ENCODE results near the gene BBIP1. TPM values are rescaled to one million over a fixed set of nuclear protein-coding genes. Genes with fewer than 3 reads are reported as not detected.

BBIP1 gene
- total and polyA plus RNA-seq, 10 of the 15 experiments (the other 5 are each of a cell fraction or from before 2014, with no cell fraction given): 13.8 to 40.8 (median 31.3) TPM

DNA sequence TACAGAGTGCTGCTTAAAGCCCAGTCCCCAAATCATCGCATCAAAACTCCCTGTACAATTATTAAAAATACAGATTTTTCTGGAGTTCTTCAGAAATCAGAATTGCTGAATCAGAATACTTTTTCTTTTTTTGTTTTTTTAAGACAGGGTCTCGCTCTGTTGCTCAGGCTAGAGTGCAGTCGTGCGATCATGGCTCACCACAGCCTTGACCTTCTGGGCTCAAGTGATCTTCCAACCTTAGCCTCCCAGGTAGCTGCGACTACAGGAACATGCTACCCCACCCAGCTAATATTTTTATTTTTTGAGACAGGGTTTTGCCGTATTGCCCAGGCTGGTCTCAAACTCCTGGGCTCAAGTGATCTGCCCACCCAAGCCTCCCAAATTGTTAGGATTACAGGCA lies 3.9 kb downstream of the BBIP1 start:
- ChIA-PET POLR2A (no interaction called here), CTCF (interaction anchor here (1.0 to 1.6 kb wide), 3 partner anchors 21 to 112 kb away, joined by 3 to 6 read pairs (median 3); no protein-coding TSS in a partner anchor), RAD21 (ENCODE audit: unreplicated experiment) (interaction anchor here (1.0 to 1.5 kb wide), 3 partner anchors 18 to 112 kb away, joined by 3 to 8 read pairs (median 5); no protein-coding TSS in a partner anchor), SMC1A (ENCODE audit: uncharacterized antibody, unreplicated experiment) (interaction anchor here (0.6 to 3.1 kb wide), 13 partner anchors 12 to 1616 kb away, joined by 3 to 27 read pairs (median 5); no protein-coding TSS in a partner anchor)
- H2AFZ ChIP-seq (ENCODE audit: control insufficient read depth, low read depth, low read length): no peak overlapping the region
- no peaks in the 10 kb centered on the region for H3K9me3 ChIP-seq (replicated peaks; ENCODE audit: control insufficient read depth, insufficient read depth, low read length)
- H3K79me2 ChIP-seq (ENCODE audit: control insufficient read depth, insufficient read depth, low read length): peaks cover 12% of the 10 kb centered on the region
- H3K9ac ChIP-seq (ENCODE audit: control insufficient read depth, insufficient read depth, low read length): no peak overlapping the region
- DNase-seq (ENCODE audit: low read depth, low spot score): no peak
- no peak overlapping the region for H3K4me3 ChIP-seq
- H3K4me1 ChIP-seq (ENCODE audit: control insufficient read depth, insufficient read depth, low read length): peaks cover 7% of the 10 kb centered on the region; the same call in 1 of the 2 replicates
- H3K27ac ChIP-seq (ENCODE audit: control insufficient read depth, insufficient read depth): no peak overlapping the region
- peak overlapping the region; percentile 57 for H3K4me2 ChIP-seq (ENCODE audit: control insufficient read depth, insufficient read depth)
- intact Hi-C loops (cut with micrococcal nuclease; ENCODE audit: unreplicated experiment) (no loop called here), in situ Hi-C loops (cut with MboI) (no loop called here)
- no peaks in the 10 kb centered on the region for H3K27me3 ChIP-seq (replicated peaks in 1 of 2; ENCODE audit: control insufficient read depth in 2 of 2, insufficient read depth in 2 of 2, low read length in 1 of 2)
- no peaks in the 10 kb centered on the region for H4K20me1 ChIP-seq (ENCODE audit: control insufficient read depth, insufficient read depth)
- 16% methylated on average over 6 of the region's 6 CpGs for WGBS (ENCODE audit: insufficient coverage, insufficient replicate concordance, low lambda C conversion rate, missing lambda C conversion rate)
- no peaks in the 10 kb centered on the region for H3K36me3 ChIP-seq (ENCODE audit: control insufficient read depth in 2 of 2, insufficient read depth in 2 of 2, low read length in 1 of 2)
- FAIRE-seq: peak; percentile 52
- ATAC-seq: no peak
- BruUV-seq (replicated peaks): no TSS peak
- TF ChIP-seq, protein P1, sequence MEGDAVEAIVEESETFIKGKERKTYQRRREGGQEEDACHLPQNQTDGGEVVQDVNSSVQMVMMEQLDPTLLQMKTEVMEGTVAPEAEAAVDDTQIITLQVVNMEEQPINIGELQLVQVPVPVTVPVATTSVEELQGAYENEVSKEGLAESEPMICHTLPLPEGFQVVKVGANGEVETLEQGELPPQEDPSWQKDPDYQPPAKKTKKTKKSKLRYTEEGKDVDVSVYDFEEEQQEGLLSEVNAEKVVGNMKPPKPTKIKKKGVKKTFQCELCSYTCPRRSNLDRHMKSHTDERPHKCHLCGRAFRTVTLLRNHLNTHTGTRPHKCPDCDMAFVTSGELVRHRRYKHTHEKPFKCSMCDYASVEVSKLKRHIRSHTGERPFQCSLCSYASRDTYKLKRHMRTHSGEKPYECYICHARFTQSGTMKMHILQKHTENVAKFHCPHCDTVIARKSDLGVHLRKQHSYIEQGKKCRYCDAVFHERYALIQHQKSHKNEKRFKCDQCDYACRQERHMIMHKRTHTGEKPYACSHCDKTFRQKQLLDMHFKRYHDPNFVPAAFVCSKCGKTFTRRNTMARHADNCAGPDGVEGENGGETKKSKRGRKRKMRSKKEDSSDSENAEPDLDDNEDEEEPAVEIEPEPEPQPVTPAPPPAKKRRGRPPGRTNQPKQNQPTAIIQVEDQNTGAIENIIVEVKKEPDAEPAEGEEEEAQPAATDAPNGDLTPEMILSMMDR (IDR thresholded peaks at IDR 0.05 in 2 of 3, conservative IDR thresholded peaks at IDR 0.05 in 1 of 3; ENCODE audit: control insufficient read depth in 2 of 3, extremely low read depth in 1 of 3, insufficient read depth in 1 of 3, low read depth in 3 of 3, low read length in 3 of 3): no peak
- TF ChIP-seq BMI1 (IDR thresholded peaks at IDR 0.05; ENCODE audit: borderline replicate concordance) (no peak), HDAC2 (IDR thresholded peaks at IDR 0.05) (no peak), POLR2AphosphoS5 (IDR thresholded peaks at IDR 0.05; ENCODE audit: low read length) (no peak), RAD51 (IDR thresholded peaks at IDR 0.05) (no peak), MXI1 (IDR thresholded peaks at IDR 0.05; ENCODE audit: low read depth, low read length) (no peak), RCOR1 (conservative IDR thresholded peaks at IDR 0.05; ENCODE audit: low read depth, low read length) (no peak), PAX8 (IDR thresholded peaks at IDR 0.05) (no peak), NR2C2 (IDR thresholded peaks at IDR 0.05; ENCODE audit: borderline replicate concordance, control insufficient read depth, insufficient read length, low read depth) (no peak), ASH2L (IDR thresholded peaks at IDR 0.05; ENCODE audit: borderline replicate concordance, low read depth) (no peak), POLR2A (IDR thresholded peaks at IDR 0.05; ENCODE audit: low read depth, low read length) (no peak), JUNB (IDR thresholded peaks at IDR 0.05) (no peak), CBX5 (IDR thresholded peaks at IDR 0.05; ENCODE audit: low read depth) (no peak), PAX5 (IDR thresholded peaks at IDR 0.05; ENCODE audit: borderline replicate concordance, low read depth, low read length) (peak; percentile 86; the same call in 1 of the 2 replicates), RFX5 (IDR thresholded peaks at IDR 0.05; ENCODE audit: low read depth, low read length) (no peak)
- TF ChIP-seq, protein P2, sequence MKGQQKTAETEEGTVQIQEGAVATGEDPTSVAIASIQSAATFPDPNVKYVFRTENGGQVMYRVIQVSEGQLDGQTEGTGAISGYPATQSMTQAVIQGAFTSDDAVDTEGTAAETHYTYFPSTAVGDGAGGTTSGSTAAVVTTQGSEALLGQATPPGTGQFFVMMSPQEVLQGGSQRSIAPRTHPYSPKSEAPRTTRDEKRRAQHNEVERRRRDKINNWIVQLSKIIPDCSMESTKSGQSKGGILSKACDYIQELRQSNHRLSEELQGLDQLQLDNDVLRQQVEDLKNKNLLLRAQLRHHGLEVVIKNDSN (IDR thresholded peaks at IDR 0.05; ENCODE audit: borderline replicate concordance, extremely low read length, insufficient read depth, low read depth, low read length): no peak
- TF ChIP-seq, protein P3, sequence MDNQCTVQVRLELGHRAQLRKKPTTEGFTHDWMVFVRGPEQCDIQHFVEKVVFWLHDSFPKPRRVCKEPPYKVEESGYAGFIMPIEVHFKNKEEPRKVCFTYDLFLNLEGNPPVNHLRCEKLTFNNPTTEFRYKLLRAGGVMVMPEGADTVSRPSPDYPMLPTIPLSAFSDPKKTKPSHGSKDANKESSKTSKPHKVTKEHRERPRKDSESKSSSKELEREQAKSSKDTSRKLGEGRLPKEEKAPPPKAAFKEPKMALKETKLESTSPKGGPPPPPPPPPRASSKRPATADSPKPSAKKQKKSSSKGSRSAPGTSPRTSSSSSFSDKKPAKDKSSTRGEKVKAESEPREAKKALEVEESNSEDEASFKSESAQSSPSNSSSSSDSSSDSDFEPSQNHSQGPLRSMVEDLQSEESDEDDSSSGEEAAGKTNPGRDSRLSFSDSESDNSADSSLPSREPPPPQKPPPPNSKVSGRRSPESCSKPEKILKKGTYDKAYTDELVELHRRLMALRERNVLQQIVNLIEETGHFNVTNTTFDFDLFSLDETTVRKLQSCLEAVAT (IDR thresholded peaks at IDR 0.05): no peak
- TF ChIP-seq, protein P4, sequence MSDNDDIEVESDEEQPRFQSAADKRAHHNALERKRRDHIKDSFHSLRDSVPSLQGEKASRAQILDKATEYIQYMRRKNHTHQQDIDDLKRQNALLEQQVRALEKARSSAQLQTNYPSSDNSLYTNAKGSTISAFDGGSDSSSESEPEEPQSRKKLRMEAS (IDR thresholded peaks at IDR 0.05; ENCODE audit: low read depth, low read length): no peak
- TF ChIP-seq, protein P5, sequence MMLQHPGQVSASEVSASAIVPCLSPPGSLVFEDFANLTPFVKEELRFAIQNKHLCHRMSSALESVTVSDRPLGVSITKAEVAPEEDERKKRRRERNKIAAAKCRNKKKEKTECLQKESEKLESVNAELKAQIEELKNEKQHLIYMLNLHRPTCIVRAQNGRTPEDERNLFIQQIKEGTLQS (IDR thresholded peaks at IDR 0.05; ENCODE audit: borderline replicate concordance, extremely low read depth, low read depth, low read length): no peak
- TF ChIP-seq, protein P6, sequence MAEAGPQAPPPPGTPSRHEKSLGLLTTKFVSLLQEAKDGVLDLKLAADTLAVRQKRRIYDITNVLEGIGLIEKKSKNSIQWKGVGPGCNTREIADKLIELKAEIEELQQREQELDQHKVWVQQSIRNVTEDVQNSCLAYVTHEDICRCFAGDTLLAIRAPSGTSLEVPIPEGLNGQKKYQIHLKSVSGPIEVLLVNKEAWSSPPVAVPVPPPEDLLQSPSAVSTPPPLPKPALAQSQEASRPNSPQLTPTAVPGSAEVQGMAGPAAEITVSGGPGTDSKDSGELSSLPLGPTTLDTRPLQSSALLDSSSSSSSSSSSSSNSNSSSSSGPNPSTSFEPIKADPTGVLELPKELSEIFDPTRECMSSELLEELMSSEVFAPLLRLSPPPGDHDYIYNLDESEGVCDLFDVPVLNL (IDR thresholded peaks at IDR 0.05; ENCODE audit: low read depth, low read length): no peak

All from GM12878 (cell line).